Germinal center (tissue), 1 donor: ENCODE measurements around the gene MOK.
"Not testable (repeated sequence)": the region's sequence is repeated elsewhere in the genome, so short reads cannot be mapped to it uniquely, and the experiment has no call there.

Source experiments
- DNase-seq: peaks from one replicate; pipeline ENCODE4 v3.0.0; 2012; ENCODE audit warnings: mixed read lengths, low spot score

Gene MOK

DNA sequence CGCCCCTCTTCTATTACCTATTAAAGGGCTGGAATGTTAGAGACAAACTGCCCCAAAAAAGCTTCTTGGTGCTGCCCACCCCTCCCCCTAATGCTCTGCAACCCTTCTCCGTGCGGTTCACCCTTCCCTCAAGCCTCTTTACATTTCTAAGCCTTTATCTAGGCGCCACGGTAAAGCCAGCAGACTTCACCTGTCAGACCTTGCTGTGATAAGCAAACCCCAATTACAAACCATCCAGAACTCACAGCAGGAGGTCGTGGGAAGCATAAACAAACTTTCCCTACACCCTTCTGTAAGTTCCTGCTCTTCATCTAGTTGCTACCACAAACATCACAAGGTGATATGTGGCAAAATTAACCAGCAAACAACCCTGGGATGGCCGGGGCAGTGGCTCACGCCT is 56.8 kb downstream of the MOK start:
- no peak for DNase-seq

DNA sequence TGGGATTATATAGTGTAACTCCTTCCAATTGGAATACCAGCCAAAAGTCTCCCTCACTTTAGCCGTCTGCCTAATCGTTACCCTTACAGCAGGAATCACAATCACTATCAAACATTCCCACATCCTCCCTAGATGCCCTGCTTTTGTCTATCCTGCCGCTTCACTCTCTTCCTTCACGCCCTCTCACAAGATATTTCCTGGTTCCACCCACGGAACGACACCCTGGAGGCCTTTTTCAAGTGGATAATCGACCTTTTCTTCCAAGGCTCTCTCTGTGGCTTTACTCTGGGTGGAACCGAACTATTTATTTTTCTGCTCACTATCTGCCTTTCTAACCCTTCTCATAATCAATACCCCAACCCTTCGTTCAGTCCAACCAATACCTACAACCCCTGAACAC is 58.9 kb downstream of the MOK start:
- no peak for DNase-seq

DNA sequence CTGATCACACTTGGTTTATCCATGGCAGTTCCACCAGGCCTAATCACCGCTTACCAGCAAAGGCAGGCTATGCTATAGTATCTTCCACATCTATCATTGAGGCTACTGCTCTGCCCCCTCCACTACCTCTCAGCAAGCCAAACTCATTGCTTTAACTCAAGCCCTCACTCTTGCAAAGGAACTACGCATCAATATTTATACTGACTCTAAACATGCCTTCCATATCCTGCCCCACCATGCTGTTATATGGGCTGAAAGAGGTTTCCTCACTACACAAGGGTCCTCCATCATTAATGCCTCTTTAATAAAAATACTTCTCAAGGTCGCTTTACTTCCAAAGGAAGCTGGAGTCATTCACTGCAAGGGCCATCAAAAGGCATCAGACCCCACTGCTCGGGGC is 61.2 kb downstream of the MOK start:
- not testable (repeated sequence) for DNase-seq

DNA sequence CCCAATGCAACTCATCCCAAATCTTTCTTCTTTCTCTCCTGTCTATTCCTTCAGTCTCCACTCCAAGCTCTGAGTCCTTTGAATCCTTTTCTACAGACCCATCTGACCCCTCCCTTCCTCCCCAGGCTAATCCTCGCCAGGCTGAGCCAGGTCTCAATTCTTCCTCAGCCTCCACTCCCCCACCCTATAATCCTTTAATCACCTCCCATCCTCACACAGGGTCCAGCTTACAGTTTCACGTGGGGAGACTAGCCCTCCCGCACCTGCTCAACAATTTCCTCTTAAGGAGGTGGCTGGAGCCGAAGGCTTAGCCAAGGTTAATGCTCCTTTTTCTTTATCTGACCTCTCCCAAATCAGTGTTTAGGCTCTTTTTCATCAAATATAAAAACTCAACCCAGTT is 63.8 kb downstream of the MOK start:
- DNase-seq, result no peak

DNA sequence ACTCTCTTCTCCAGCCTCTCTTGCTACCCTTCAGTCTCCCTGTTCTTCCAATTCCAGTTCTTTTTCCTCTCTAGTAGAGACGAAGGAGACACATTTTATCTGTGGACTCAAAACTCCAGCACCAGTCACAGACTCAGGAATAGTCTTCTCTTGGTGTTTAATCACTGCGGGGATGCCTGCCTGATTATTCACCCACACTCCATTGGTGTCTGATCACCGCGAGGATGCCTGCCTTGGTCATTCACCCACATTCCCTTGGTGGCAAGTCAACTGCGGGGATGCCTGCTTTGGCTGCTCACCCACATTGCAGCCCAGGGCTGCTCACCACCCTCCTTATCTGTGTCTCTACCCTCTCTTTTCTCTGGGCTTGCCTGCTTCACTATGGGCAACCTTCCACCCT is 64.5 kb downstream of the MOK start:
- not testable (repeated sequence) for DNase-seq

DNA sequence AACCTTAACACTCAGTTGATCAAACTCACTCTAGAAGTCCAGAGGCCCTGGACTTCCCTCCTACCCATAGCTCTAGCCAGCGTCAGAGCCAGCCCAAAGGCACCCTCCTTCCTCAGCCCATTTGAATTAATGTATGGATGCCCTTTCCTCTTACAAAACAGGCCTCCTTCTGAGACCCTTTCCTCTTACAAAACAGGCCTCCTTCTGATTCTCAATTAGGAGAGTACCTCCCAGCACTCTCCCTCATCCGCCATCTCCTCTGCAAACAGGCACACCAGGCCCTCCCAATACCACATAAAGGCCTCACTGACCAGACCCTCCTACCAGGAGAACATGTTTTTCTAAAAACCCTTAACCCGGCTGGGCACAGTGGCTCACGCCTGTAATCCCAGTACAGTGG is 65.7 kb downstream of the MOK start:
- no peak for DNase-seq

DNA sequence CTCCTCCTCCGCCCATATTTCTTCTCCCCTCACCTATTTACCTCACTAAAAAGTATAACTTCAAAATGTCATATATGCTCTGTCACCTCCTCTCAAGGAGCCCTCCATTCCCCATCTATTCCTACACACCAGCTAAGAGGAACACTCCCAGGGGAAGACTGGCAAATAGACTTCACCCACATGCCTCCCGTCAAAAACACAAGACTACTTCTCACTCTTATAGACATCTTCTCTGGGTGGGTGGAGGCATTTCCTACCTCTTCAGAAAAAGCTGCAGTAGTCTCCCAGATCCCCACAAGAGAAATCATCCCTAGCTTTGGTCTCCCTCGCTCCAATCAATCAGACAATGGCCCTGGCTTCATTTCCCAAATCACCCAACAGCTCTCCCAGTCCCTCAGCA is 66.2 kb downstream of the MOK start:
- no peak for DNase-seq

DNA sequence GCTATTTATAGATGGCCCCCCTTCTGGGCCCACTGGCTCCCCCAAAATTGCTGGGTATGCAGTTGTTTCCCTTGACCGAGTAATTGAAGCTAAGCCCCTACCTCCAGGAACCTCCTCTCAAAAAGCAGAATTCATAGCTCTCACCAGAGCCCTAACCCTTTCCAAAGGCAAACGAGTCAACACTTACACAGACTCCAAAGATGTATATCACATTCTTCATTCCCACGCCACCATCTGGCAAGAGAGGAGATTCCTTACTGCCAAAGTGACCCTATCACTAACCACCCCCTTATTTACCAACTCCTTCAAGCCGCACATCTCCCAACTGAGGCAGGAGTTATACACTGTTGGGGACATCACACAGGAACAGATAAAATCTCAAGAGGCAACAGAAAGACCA is 66.8 kb downstream of the MOK start:
- DNase-seq, result no peak

DNA sequence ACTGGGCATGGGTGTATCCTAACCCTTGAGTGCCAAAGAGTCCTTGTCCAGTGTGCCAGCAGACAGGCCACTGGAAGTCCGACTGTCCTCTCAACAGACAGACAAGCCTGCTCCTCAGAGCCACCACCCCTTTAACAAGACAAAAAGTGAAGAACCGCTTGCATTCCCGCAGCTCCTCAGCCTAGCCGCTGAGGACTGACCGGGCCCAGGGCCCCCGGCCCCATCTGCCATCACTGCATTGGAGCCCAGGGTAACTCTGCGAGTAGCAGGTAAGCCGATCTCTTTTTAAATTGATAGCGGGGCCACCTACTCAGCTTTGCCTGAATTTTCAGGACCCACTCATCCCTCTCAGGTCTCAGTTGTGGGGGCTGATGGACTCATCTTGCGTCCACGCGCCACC is 68.9 kb downstream of the MOK start:
- no peak for DNase-seq

DNA sequence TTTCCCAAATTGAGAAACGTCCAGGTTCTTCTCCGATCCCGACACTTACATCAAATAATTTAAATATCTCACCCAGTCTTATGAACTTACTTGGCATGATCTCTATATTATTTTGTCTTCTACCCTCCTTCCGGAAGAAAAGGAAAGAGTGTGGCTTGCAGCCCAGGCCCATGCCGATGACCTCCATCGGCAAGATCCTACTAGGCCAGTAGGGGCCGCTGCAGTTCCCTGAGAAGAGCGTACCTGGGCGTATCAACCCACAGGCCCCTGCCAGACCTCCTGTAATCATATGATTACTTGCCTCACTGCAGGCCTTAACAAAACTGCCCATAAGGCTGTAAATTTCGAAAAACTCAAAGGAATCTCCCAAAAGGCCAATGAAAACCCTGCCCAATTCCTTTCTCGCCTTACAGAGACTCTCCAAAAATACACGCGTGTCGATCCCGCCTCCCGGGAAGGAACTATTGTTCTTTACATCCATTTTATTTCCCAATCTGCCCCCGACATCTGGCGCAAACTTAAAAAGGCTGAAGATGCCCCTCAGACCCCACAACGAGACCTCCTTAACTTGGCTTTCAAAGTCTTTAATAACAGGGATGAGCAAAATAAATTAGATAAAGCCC is 69.6 kb downstream of the MOK start:
- peak; percentile 87 for DNase-seq

DNA sequence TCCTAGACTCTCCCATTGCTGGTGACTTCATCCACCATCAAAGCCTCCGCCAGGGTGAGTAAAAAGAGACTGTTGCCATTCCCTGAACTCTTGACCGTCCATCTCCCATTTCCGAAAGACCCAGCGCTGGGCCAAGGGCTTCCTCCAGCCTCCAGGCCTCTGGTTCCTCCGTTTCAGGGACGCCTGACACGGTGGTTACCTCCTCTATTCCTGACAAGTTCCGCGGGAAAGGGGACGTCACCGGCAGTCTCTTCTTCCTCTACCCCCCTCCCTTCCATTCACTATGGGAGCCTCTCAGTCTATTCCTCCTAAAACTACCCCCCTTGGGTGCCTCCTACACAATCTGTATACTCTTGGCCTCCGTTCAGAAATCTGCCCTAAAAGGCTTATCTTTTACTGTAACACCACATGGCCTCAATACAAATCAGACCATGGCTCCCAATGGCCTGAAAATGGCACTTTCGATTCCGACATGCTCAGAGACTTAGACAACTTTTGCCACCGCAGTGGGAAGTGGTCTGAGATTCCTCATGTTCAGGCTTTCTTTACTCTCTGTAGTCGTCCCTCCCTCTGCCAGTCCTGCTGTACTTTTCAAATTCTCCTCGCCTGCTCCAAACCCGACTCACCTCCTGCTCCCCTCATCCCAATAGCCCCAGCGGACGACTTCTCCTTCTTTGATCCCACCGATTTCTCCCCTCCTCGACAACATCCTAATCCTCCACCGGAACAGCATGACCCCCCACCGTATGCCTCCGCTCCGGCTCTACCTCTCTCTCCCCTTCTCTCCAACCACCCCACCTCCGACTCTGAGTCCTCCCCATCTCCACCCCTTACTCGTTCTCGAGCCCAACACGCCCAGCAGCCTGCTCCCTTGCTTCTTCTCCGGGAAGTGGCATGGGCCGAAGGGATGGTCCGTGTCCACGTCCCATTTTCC is 70.4 kb downstream of the MOK start:
- DNase-seq, result no peak

DNA sequence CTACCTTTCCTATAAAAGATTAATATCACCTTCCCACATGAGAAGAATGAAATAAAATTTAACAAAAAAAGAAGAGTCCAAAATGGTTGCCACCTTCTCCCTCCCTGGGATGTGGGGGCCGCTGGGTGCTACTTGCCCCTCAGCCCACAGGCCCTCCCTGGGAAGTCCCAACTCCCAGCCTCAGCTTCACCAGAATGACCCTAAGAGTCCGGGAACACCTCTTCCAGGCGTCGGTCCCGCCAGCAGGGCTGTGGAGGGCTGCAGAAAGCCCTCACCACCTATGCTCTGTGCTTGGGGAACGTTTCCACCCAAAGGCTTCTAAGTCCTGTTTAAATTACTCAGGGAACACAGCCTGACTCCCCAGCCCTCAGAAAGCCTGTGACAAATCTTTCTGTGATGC is 71.9 kb downstream of the MOK start:
- DNase-seq, result no peak

DNA sequence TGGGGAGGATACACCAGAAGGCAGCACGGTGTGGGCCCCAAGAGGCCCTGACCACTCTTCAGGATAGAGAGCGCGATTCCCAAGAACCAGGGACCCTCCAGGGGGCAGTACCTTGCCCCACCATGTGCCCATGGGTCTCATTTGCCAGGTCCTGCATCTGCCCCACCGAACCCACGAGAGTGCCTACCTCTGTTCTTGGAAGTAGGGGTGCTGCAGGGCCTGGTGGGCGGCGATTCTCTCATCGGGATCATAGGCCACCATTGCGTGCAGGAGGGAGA is 72.7 kb downstream of the MOK start:
- no peak for DNase-seq

DNA sequence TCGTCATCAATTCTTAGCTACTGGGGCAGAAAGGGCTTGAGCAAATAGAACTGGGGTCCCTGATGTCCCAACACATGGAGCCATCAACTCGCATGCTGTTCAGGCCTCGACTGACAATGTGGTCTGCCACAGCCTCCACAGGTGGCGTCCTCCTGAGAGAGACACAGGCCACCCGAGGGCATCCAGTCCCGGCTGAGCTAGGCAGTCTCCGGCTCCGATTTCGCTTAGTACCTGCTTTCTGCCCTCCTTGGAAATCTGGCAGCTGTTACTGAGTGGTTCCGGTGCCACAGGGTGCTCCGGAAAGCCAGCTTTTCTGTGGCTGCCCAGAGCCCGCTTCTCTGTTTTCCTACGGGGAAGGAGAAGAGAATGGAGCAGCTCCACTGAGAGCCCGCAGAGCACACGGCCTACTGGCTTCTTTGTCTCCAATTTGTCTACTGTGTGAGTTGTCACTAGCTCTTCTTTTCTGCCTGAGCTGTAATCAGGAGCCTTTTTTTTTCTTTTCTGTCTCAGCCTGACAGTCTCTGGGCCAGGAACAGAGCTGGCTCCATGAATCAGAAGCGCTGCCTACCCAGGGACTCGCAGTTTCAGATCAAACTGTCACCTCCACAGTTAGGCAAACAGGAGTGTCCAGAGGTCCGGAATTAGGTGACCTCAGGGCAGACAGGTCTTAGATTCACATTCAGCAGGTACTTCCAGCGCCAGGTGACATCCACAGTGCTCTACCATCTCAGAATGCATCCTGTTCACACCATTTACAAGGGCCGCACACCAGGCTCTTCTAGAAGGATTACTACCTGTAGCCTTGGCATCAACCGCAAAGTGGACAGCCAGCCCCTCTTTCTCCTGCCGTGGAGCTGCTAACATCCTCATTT is 73.3 kb downstream of the MOK start:
- DNase-seq, result no peak

DNA sequence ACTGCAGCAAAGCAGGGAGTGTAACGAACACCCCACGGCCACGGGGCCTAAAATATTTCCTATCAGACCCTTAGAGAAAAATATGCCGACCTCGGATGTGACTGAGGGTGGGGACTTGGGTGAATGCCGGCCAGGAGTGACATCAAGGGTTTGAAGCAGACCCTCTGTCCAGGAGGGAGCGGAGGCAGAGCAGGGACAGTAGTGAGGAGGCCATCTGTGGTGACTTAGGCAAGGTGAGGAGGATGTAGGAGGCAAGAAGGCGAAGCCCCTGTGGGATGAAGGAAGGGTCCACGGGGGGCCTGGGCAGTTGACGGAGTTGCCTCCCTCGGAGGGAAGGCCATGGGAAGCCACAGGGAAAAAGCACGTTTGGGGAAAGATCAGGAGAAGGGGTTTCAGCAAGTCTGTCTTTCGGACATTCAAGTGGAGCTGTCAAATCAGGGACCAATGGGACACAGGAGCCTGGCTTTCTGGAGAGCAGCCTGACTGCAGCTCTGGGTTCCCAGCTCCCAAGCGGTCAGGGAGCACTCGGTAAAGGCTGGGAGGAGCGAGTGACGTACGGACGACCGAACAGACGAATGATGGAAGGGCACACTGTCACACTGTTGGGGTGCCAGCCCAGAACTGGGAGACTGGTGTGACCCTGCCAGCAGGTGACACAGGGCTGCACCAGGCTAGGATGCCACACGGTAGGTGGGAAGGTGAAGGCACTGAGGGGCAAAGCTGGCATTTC is 74.3 kb downstream of the MOK start:
- no peak for DNase-seq

DNA sequence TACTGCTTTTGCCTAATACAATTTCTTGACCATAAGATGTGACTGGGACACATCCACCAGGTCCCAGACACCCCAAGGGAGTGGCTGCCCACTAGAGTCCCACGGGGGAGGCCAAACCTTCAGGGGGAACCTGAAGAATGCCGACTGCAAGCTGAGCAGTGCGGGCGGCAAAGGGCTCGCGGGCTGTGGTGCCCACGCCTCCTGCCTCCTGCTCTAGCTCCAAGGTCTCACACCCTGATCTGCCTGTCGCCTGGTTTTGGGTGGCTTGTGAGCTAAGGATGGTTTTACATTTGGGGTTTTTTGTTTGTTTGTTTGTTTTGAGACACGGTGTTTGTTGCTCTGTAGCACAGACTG is 75.2 kb downstream of the MOK start:
- DNase-seq, result no peak

DNA sequence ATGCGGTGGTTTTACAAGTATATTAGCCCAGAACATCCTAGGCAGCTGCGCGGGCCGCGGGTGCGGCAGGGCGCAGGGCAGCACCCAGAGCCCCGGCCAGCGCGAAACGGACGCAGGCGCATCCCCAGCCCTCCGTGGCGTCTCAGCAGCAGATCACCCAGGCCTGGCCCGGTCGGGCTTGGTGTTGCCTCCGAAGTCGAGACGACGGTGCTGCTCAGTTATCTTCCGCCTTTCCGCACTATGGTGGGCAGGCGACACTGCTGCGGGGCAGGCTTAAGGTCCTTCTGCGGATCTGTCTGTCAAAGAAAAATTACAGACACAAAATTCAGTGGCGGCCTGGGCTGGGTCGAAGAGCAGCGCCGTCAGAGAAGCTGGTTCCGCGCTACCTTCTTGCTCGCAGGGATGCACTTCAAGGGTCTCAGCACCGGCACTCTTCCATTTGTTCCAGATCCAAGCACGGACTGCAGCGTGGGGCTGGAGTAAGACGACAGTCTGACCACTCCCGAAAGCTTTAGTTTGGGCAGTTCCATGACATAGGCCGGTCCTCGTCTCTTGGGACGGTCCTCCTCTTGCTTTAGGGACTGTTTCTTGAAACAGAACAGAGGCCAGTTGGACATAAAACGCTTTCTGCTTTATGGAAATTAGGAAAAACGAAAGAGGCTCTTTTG is 75.8 kb downstream of the MOK start:
- DNase-seq, result no peak

DNA sequence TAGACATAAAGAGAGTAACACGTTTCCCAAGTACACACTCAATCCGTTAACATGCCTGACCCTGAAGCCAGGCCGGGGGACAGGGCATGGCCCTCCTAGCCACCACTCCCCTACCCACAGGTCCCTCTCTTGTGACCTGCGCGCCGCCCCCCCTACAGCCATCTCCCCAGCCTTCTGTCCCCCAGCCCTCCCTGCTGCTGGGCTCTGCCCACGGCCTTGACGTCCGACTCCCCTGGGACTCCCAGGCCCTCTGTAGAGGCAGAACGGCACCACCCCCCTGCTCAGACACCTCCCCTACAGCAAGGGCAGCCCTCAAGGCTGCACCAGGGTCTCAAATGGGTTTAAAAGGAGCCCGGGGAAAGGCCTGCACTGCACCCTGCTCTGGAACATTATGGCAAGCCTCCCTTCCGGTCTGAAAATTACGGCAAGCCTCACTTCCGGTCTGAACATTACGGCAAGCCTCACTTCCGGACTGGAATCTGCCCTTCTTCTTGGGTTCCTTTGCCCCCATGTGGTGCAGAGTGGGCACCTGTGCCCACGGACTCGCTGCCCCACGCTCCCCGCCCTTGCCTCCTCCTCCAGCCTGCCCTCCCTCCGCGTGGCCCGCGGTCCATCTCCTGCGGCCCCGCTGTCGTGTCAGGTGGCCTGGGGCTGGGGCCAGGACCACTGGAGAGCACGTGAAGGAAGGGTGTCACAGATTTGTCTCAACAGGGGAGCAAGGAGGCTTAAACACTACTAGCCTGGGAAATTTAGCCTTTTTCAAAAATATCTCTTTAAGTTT is 77.6 kb downstream of the MOK start:
- DNase-seq, result no peak

DNA sequence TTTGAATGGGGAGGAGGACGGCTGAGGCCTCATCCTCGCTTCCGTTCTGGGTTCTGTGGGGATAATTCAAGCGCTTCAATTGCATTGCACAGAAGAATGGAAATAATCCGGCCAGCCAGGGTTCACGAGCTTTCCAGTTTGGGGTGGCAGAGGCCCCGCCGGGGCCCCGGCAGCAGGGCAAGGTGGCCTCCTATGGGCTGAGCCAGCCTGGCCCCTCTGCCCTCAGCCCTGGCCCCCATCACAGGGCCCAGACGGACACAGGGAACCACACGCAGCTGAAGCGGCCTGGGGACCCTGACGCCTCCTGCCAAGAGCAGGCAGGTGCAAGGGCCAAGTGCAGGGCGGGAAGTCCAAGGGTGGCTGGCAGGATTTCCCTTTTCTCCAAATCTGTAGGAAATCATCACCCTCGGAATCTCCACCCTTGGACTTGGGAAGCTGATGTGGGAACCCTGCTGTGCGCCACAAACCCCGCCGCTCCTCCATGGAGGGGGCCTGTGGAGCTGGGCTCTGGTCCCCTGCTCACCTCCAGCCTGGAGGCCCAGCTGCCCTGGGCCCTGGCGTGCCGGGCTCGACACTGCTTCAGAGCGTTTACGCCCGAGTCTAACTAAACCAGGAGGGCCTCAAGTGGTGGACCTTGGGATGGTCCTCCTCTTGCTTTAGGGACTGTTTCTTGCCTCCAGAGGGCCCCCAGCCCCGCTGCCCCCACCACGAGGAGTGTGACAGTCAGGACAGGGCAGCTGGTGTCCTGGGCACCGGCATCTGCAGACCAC is 78.4 kb downstream of the MOK start:
- DNase-seq, result no peak

DNA sequence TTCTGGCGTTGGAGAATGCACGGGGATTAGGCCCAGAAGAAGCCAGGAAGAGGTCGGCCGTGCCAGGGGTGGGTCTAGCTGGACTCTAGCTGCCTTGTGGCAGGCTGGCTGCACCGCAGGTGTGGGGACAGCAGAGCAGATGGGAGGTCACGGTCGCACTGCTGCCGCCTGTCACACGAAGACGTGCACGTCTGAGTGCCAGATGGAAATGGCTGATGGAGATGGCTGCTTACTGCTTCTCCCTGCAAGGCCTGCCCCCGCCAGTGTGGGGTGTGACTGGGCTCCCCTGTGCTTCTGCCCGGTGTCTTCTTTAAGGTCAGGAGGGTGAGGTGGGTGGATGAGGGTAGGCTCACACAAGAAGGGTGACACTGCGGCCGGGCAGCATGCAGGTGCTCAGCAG is 79.0 kb downstream of the MOK start:
- no peak for DNase-seq
